ENCODE results near the gene P2RX5. TPM values are rescaled to one million over a fixed set of nuclear protein-coding genes. Genes with fewer than 3 reads are reported as not detected.

The P2RX5 gene
- total RNA-seq, 2 donors from 2014 or later, result 21.8 to 34.2 TPM

- Mint-ChIP-seq H3K27me3 (no peaks in the 10 kb centered on the region), H3K4me1 (peaks cover 16% of the 10 kb centered on the region), H3K4me3 (no peak overlapping the region), H3K27ac (no peak overlapping the region), H3K36me3 (ENCODE audit: low read depth) (peaks cover 5% of the 10 kb centered on the region)
- no peak for DNase-seq
- H3K9me3 ChIP-seq (ENCODE audit: control insufficient read depth, low read length, poor library complexity, severe bottlenecking), result no peaks in the 10 kb centered on the region
- no peak for ATAC-seq
Measured at GRCh38 chr17:3630781-3631180, 65.2 kb downstream of the P2RX5 start.

GRCh38 chr17:3627769-3628167 is 68.2 kb downstream of the P2RX5 start:
- DNase-seq (no peak), ATAC-seq (no peak)
- H3K9me3 ChIP-seq (ENCODE audit: control insufficient read depth, low read length, poor library complexity, severe bottlenecking), result no peaks in the 10 kb centered on the region
- Mint-ChIP-seq H3K4me1 (peaks cover 7% of the 10 kb centered on the region), H3K27ac (no peak overlapping the region), H3K4me3 (no peak overlapping the region), H3K36me3 (ENCODE audit: low read depth) (peaks cover 11% of the 10 kb centered on the region), H3K27me3 (no peaks in the 10 kb centered on the region)

GRCh38 chr17:3626831-3627768 is 68.9 kb downstream of the P2RX5 start:
- ATAC-seq (no peak), DNase-seq (no peak)
- Mint-ChIP-seq H3K4me3 (no peak overlapping the region), H3K27ac (no peak overlapping the region), H3K36me3 (ENCODE audit: low read depth) (peaks cover 11% of the 10 kb centered on the region), H3K4me1 (peaks cover 5% of the 10 kb centered on the region), H3K27me3 (no peaks in the 10 kb centered on the region)
- no peaks in the 10 kb centered on the region for H3K9me3 ChIP-seq (ENCODE audit: control insufficient read depth, low read length, poor library complexity, severe bottlenecking)

Other genes with a start within 250 kb of the P2RX5 start
- gene SPATA22, start 224.3 kb downstream of the P2RX5 start, total RNA-seq, result under 1 TPM in 1 of 2 donors, not detected in 1; 0.22 TPM
- not detected for gene ASPA, start 220.2 kb downstream of the P2RX5 start, total RNA-seq
- under 1 TPM; 0.27 to 0.55 TPM for gene TRPV3, start 138.3 kb downstream of the P2RX5 start, total RNA-seq
- 1 to 10 TPM; 3.2 to 4.0 TPM for gene TRPV1, start 86.7 kb downstream of the P2RX5 start, total RNA-seq
- gene SHPK, start 59.9 kb downstream of the P2RX5 start, total RNA-seq, result 1 to 10 TPM; 5.3 to 6.4 TPM
- 1 to 10 TPM; 6.9 to 7.4 TPM for gene CTNS, start 59.4 kb downstream of the P2RX5 start, total RNA-seq
- 10 to 100 TPM in 1 of 2 donors, 1 to 10 TPM in 1; 9.1 to 32.9 TPM for gene TAX1BP3, start 27.6 kb downstream of the P2RX5 start, total RNA-seq
- gene EMC6, start 27.3 kb downstream of the P2RX5 start, total RNA-seq, result 10 to 100 TPM; 23.0 to 28.7 TPM
- under 1 TPM; 0.22 to 0.31 TPM for gene HASPIN, start 27.7 kb upstream of the P2RX5 start, total RNA-seq
- 10 to 100 TPM; 10.2 to 14.3 TPM for gene ITGAE, start 105.0 kb upstream of the P2RX5 start, total RNA-seq
- gene NCBP3, start 150.1 kb upstream of the P2RX5 start, total RNA-seq, result 10 to 100 TPM; 37.0 to 42.9 TPM
- gene CAMKK1, start 196.9 kb upstream of the P2RX5 start, total RNA-seq, result 1 to 10 TPM; 5.8 to 5.9 TPM
- 10 to 100 TPM in 1 of 2 donors, 1 to 10 TPM in 1; 4.2 to 15.0 TPM for gene P2RX1, start 220.3 kb upstream of the P2RX5 start, total RNA-seq